HUES48 (cell line): ENCODE measurements around the gene FKBP5.

ENCODE experiments used
- H3K27ac ChIP-seq: one replicate; pipeline ENCODE4 v1.7.0; 2013; ENCODE audit warnings: low read depth, low read length, inconsistent platforms
- H3K27me3 ChIP-seq: 2 replicates; pipeline ENCODE4 v1.6.1; 2013; ENCODE audit warnings: mild to moderate bottlenecking, low read length; ENCODE audit not compliant: control insufficient read depth, insufficient read depth
- H3K36me3 ChIP-seq: 2 replicates; pipeline ENCODE4 v1.6.1; 2013; ENCODE audit warnings: low read length; ENCODE audit not compliant: control insufficient read depth, insufficient read depth
- H3K4me1 ChIP-seq: 2 replicates; pipeline ENCODE4 v1.6.1; 2013; ENCODE audit warnings: mild to moderate bottlenecking, low read length; ENCODE audit not compliant: control insufficient read depth, insufficient read depth
- H3K4me3 ChIP-seq: 2 replicates; pipeline ENCODE4 v1.5.1; 2013; ENCODE audit warnings: mild to moderate bottlenecking, low read depth, low read length
- H3K9ac ChIP-seq: 2 replicates; pipeline ENCODE4 v1.6.1; 2013; ENCODE audit warnings: mild to moderate bottlenecking, low read depth, low read length, moderate library complexity
- H3K9me3 ChIP-seq: 2 replicates; pipeline ENCODE4 v1.6.1; 2013; ENCODE audit warnings: low read length; ENCODE audit not compliant: control insufficient read depth, insufficient read depth

The FKBP5 gene

GRCh38 chr6:35722121-35722761, 33.5 kb upstream of the FKBP5 start:
- Histone ChIP-seq H3K9me3 (no peaks in the 10 kb centered on the region), H3K27me3 (peaks cover 17% of the 10 kb centered on the region), H3K4me1 (peaks cover 41% of the 10 kb centered on the region), H3K27ac (no peak overlapping the region), H3K36me3 (no peaks in the 10 kb centered on the region), H3K4me3 (no peak overlapping the region), H3K9ac (no peak overlapping the region)

GRCh38 chr6:35719830-35720733, 31.4 kb upstream of the FKBP5 start:
- H3K27ac ChIP-seq, result peak overlapping the region; percentile 67
- H3K27me3 ChIP-seq, result peaks cover 4% of the 10 kb centered on the region; the same call in 1 of the 2 replicates
- H3K9ac ChIP-seq, result no peak overlapping the region
- H3K36me3 ChIP-seq, result no peaks in the 10 kb centered on the region
- no peak overlapping the region for H3K4me3 ChIP-seq
- peaks cover 32% of the 10 kb centered on the region for H3K4me1 ChIP-seq
- H3K9me3 ChIP-seq, result no peaks in the 10 kb centered on the region

- Histone ChIP-seq H3K9ac (no peak overlapping the region), H3K4me1 (peaks cover 32% of the 10 kb centered on the region), H3K27ac (peak overlapping the region; percentile 67), H3K27me3 (peaks cover 4% of the 10 kb centered on the region; the same call in 1 of the 2 replicates), H3K9me3 (no peaks in the 10 kb centered on the region), H3K4me3 (no peak overlapping the region), H3K36me3 (no peaks in the 10 kb centered on the region)
Measured at GRCh38 chr6:35719404-35719829, 30.7 kb upstream of the FKBP5 start.

GRCh38 chr6:35718911-35719381, 30.2 kb upstream of the FKBP5 start:
- 0 out of 2 replicates have a peak overlapping the region, but pooled peaks have one; percentile 1 for H3K9ac ChIP-seq
- peak overlapping the region; percentile 33 for H3K27ac ChIP-seq
- no peaks in the 10 kb centered on the region for H3K9me3 ChIP-seq
- H3K4me1 ChIP-seq, result peaks cover 32% of the 10 kb centered on the region
- no peaks in the 10 kb centered on the region for H3K36me3 ChIP-seq
- peaks cover 4% of the 10 kb centered on the region; the same call in 1 of the 2 replicates for H3K27me3 ChIP-seq
- no peak overlapping the region for H3K4me3 ChIP-seq

- Histone ChIP-seq H3K9ac (no peak overlapping the region), H3K27ac (peak overlapping the region; percentile 33), H3K9me3 (no peaks in the 10 kb centered on the region), H3K4me3 (no peak overlapping the region), H3K27me3 (peaks cover 4% of the 10 kb centered on the region; the same call in 1 of the 2 replicates), H3K36me3 (no peaks in the 10 kb centered on the region), H3K4me1 (peaks cover 32% of the 10 kb centered on the region)
Measured at GRCh38 chr6:35718375-35718736, 29.6 kb upstream of the FKBP5 start.

GRCh38 chr6:35717449-35718374, 29.0 kb upstream of the FKBP5 start:
- peaks cover 4% of the 10 kb centered on the region; the same call in 1 of the 2 replicates for H3K27me3 ChIP-seq
- no peak overlapping the region for H3K9ac ChIP-seq
- no peaks in the 10 kb centered on the region for H3K36me3 ChIP-seq
- H3K4me1 ChIP-seq, result peaks cover 32% of the 10 kb centered on the region
- peak overlapping the region; percentile 33 for H3K27ac ChIP-seq
- H3K9me3 ChIP-seq, result no peaks in the 10 kb centered on the region
- no peak overlapping the region for H3K4me3 ChIP-seq

GRCh38 chr6:35716798-35717197, 28.1 kb upstream of the FKBP5 start:
- Histone ChIP-seq H3K27me3 (peaks cover 4% of the 10 kb centered on the region; the same call in 1 of the 2 replicates), H3K36me3 (no peaks in the 10 kb centered on the region), H3K4me3 (no peak overlapping the region), H3K9ac (no peak overlapping the region), H3K27ac (no peak overlapping the region), H3K4me1 (peaks cover 32% of the 10 kb centered on the region), H3K9me3 (no peaks in the 10 kb centered on the region)

GRCh38 chr6:35713006-35713767, 24.5 kb upstream of the FKBP5 start:
- no peaks in the 10 kb centered on the region for H3K9me3 ChIP-seq
- H3K4me3 ChIP-seq, result no peak overlapping the region
- H3K4me1 ChIP-seq, result peaks cover 7% of the 10 kb centered on the region
- H3K9ac ChIP-seq, result no peak overlapping the region
- no peak overlapping the region for H3K27ac ChIP-seq
- no peaks in the 10 kb centered on the region for H3K36me3 ChIP-seq
- H3K27me3 ChIP-seq, result peaks cover 4% of the 10 kb centered on the region; the same call in 1 of the 2 replicates

GRCh38 chr6:35711731-35712130, 23.0 kb upstream of the FKBP5 start:
- Histone ChIP-seq H3K9ac (no peak overlapping the region), H3K9me3 (no peaks in the 10 kb centered on the region), H3K4me1 (no peaks in the 10 kb centered on the region; the same call in 1 of the 2 replicates), H3K36me3 (no peaks in the 10 kb centered on the region), H3K27me3 (no peaks in the 10 kb centered on the region), H3K27ac (no peak overlapping the region), H3K4me3 (no peak overlapping the region)
